Posterior cingulate gyrus (tissue), 11 donors: Measurements from ENCODE around the gene FBXL7.

Source experiments
- DNase-seq, 10 donors: peaks; one replicate each; pipeline versions ENCODE4 v3.0.0 to v3.0.0-alpha.2; 2020 to 2021; ENCODE audit warnings: mixed read lengths in 3 of 10
- intact Hi-C: fragments of 100-400 bp; cut with DNase I; formaldehyde crosslinking; loops from one replicate; pipeline ENCODE4 v1.15.1; 2023

FBXL7 gene

GRCh38 chr5:15574806-15575325 lies 74.9 kb downstream of the FBXL7 start:
- DNase-seq: no peak

GRCh38 chr5:15575666-15576065 lies 75.7 kb downstream of the FBXL7 start:
- DNase-seq: no peak
- intact Hi-C loops: no loop called here

More at GRCh38 chr5:15574806-15575325, 74.9 kb downstream of the FBXL7 start:
- intact Hi-C loops: no loop called here

- DNase-seq: no peak
- intact Hi-C loops: no loop called here
These were observed 77.2 kb downstream of the FBXL7 start for GRCh38 chr5:15577132-15577531.

- DNase-seq: no peak
- intact Hi-C loops: no loop called here
These were observed 77.9 kb downstream of the FBXL7 start for GRCh38 chr5:15577831-15578230.

DNA sequence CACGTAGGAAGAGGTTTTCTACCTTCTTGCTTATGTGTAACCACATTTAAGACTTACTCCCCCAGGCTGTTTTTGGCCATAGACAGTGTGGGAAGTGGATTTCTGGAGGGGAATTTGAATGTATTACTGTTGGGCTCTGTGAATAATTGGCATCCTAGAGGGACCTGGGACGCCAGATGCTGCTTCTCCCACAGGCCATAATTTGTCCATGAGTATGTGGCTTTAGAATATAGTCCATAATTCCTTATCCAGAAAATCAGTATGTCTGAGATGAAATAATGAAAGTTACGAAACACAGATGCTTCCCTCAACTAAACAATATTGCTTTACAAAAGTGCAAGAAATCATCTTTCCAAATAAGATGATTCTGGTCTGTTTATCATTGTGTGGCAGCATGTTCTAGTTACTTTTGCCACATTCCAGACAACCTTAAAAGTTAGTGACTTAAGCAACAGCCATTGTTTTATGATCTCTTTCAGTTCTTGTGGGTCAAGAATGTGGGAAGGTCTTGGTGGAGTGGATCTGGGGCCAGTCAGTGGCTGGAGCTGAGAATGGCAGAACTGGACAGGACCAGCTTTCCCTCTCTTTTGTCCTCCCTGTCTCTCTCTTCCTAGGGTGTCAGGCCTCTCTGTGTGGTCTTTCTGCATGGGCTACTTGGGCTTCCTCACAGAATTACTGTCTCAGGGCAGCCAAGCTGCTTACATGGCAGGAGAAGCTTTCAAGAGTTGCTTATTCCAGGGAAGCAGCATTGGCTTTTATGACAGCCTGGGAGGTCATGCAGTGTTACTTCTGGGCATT lies 79.4 kb downstream of the FBXL7 start:
- intact Hi-C loops: no loop called here
- no peak for DNase-seq

DNA sequence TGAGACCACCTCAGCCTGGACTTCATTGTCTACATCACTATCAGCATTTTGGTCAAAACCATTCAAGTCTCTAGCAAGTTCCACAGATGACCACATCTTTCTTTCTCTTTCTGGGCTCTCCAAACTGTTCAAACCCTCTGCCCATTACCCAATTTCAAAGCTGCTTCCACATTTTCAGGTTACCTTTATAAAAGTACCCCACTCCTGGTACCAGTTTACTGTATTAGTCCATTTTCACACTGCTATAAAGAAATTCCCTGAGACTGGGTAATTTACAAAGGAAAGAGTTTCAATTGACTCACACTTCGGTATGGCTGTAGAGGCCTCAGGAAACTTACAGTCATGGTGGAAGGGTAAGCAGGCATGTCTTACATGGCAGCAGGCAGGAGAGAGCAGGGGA lies 84.5 kb downstream of the FBXL7 start:
- DNase-seq: no peak
- intact Hi-C loops: no loop called here

DNA sequence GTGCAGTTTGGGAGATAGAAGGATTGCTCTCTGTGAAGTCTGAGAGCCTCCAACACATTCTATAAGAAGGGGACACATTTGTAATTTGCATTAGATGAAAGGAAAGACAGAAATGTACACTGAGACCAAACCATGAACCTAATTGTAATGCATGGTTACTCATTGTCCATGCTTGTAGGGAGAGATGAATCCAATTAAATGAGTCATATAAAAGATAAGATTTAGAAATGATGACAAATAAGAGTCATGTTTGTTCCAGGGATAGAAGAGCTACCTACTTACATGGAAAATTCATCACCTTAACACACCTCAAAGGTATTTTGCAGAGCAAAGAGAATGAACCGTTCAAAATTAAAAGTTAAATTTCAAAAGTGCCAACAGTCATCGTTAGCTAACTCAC lies 85.1 kb downstream of the FBXL7 start:
- no peak for DNase-seq
- intact Hi-C loops: no loop called here

- DNase-seq: no peak
- intact Hi-C loops: no loop called here
These were observed 86.0 kb downstream of the FBXL7 start for GRCh38 chr5:15585841-15586591.

GRCh38 chr5:15587916-15588315 lies 87.9 kb downstream of the FBXL7 start:
- DNase-seq: no peak
- intact Hi-C loops: no loop called here

- no peak for DNase-seq
- intact Hi-C loops: no loop called here
These were observed 92.7 kb downstream of the FBXL7 start for GRCh38 chr5:15592728-15593127.

DNA sequence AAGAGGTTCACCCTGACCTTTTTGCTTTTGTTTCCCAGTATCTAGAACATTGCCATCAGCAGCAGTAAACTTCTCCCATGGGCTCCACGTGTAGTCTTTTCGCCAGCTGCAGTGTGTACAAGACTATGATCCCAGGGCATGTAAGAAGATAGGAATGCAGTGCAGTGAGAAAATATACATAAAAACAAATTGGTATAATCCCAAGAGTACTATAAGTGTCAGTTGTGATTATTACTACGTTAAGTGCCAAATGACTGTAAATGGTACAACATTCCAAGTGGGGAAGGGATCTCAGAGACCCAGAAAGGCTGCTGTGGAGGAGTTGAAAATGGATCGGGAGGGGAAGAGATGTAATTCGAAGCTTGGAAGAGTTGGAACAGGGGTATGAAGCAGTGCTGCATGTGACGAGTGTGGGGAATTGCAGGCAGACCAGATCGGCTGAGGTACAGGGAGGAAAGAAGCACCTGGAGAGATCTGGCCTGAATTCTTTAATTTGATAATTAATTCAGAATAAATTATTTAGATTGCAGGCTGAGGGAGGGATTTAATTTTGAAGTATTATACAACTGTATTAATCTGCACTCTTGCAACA lies 95.1 kb downstream of the FBXL7 start:
- DNase-seq: no peak

DNA sequence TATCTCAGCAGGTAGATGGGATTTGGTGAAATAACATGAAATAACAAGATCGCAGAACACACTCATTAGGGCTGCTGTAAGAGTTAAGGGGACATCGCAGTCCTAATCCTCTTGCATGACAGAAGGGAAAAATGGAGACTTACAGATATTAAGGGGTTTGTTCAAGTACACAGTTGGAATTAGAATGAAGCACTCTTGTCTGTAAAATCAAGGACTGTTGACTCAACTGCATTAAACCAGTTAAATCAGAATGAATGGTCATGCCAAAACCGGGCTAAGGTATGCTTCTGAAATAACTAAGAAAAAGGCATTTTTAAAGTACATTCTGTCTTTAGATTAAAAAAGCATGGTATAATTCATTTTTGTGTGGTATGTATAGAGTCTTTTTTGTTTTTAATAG lies 95.9 kb downstream of the FBXL7 start:
- intact Hi-C loops: no loop called here
- no peak for DNase-seq

More for the DNA sequence above, 95.1 kb downstream of the FBXL7 start:
- intact Hi-C loops: no loop called here

- intact Hi-C loops: no loop called here
- no peak for DNase-seq
These were observed 97.0 kb downstream of the FBXL7 start for GRCh38 chr5:15596936-15597335.

GRCh38 chr5:15597804-15598203 lies 97.8 kb downstream of the FBXL7 start:
- intact Hi-C loops: no loop called here
- no peak for DNase-seq

DNA sequence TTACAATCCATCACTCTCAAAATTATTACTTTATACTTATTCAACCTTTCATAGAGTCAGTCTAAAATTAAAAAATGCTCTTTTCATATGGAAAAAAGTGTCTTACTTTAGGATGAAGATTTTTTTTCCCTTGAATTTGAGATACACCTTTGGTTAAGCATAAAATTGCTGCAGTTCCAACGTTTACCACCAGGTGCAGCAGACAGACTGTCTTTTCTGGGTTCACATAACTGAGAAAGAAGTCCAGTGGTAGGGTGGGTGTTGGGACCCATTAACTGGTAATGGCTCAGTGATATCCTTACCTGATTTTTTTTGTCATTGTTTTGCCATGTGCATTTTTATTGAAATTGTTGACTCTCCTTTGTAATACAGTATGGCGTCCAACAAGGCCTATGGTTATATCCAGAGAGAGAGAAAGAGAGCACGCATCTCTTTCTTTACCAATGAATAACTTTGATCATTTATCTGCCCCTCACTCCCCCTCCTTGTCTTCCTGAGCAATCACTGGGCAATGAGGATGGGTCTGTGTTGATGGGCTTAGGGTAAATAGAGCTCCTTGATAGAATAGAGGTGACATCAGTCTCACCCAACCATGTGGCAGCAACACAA lies 98.4 kb downstream of the FBXL7 start:
- intact Hi-C loops: no loop called here
- DNase-seq: no peak

GRCh38 chr5:15600035-15600434 lies 100.1 kb downstream of the FBXL7 start:
- intact Hi-C loops: loop anchor here (10.0 kb wide), 1 partner anchor 185 kb away; no protein-coding TSS in a partner anchor
- no peak for DNase-seq

DNA sequence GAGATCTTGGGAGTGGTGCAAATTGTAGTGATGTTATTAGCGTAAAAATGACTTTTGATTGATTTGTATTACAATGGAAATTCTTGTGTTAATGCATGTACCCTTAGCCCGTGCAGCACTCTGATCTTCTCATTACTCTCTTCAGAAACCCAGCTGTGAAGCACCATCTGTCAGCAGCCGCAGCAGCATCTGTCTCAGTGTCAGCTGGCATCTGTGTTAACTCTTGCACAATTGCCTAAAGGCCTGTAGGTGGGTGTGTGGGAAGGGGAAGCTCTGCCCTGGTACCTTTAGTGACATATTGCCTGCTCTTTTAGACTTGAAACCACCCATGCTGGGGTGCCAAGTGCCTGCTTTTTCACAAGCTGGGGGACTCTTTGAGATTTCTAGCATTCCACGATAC lies 101.3 kb downstream of the FBXL7 start:
- intact Hi-C loops: loop anchor here (10.0 kb wide), 1 partner anchor 184 kb away; no protein-coding TSS in a partner anchor
- peak in 2 of 10 donors; percentile 76 to 82 for DNase-seq

DNA sequence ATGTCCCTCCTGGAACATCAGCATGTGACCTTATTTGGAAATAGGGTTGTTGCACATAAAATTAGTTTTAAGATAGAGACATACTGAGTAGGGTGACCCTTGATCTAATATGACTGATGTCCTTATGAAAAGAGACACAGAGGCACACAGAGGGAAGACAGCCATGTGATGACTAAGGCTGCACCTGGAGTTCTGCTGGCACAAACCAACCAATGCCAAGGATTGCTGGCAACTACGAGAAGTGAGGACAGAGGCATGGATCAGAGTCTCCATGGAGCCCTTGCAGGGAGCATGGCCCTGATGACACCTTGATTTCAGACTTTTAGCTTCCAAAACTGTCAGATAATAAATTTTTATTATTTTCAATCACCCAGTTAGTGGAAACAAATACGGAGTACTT lies 101.9 kb downstream of the FBXL7 start:
- DNase-seq: peak in 1 of 10 donors; percentile 77
- intact Hi-C loops: loop anchor here (10.0 kb wide), 1 partner anchor 183 kb away; no protein-coding TSS in a partner anchor

- intact Hi-C loops: loop anchor here (10.0 kb wide), 1 partner anchor 180 kb away; no protein-coding TSS in a partner anchor
- no peak for DNase-seq
These were observed 105.0 kb downstream of the FBXL7 start for GRCh38 chr5:15604986-15605385.

DNA sequence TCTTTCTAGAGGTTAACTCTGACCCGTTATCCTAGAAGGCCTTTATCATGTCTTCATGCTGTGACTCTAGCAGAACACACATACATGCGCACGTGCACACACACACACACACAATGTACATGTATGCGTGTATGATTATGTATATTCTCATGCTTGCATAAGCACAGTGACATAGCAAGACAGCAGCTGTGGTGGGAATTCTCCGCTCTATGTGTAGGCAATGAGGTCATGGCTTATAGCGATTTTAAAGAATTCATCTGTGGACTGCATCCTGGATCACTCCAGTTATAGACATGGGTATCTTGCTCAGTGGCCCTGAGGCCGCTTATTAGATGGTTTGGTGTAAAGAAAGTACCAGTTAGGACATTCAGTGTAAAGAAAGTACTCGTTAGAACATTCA lies 106.2 kb downstream of the FBXL7 start:
- no peak for DNase-seq
- intact Hi-C loops: loop anchor here (10.0 kb wide), 1 partner anchor 179 kb away; no protein-coding TSS in a partner anchor
